ENCODE data around the gene IL11.

- TF ChIP-seq POLR2A (IDR thresholded peaks at IDR 0.05): no peak
- no peak for TF ChIP-seq CTCF (IDR thresholded peaks at IDR 0.05)
Observed at GRCh38 chr19:55419624-55420236, 49.5 kb upstream of the IL11 start.

Data from testis (tissue), 2 donors.